ENCODE results near the gene RANBP3.

DNA sequence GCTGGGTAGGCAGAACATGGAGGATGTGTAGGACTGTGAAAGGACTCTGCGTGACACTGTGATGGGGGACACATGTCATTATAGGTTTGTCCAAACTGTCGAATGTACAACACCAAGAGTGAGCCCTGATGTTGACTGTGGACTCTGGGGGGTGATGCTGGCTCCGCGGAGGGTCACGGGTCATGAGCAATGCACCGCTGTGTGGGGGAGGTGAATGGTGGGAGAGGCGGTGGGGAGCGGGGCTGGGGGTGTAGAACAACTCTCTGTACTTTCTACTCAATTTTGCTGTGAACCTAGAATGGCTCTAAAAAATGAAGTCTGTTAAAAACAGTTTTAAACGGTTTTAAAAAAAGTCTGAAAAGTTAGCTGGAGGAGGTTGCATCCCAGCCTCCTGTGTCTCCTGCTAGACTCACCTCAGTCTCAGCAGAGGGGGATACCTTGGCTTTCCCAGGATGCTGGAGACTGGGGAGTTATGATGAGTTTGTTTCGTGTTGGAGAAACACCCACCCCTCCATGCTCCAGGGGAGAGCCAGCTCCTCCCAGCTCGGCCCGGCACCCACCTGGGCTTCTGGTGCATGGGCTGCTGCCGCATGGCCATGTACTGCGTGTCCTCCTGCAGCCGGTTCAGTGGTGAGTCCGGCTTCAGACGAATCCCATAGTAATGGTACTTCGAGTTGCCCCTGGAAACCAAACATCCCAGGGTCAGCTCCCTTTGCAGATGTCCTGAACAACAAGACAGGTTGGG is 34.7 kb upstream of the RANBP3 start:
- TF ChIP-seq EZH2 (IDR thresholded peaks at IDR 0.05; ENCODE audit: insufficient read depth, poor library complexity, severe bottlenecking) (no peak), EZH2phosphoT487 (IDR thresholded peaks at IDR 0.05; ENCODE audit: insufficient read depth, low read depth) (no peak)
